HK-2 (cell line): ENCODE results near the gene TIAM1.
A peak's percentile ranks its signal among the peaks of the same experiment; 100 is the strongest.

Experiments used
- DNase-seq: peaks from one replicate; pipeline ENCODE4 v3.0.0-alpha.2; 2018; ENCODE audit not compliant: unreplicated experiment

TIAM1 gene

GRCh38 chr21:31201548-31201947, 142.5 kb downstream of the TIAM1 start:
- no peak for DNase-seq

- DNase-seq: no peak
These were observed 142.9 kb downstream of the TIAM1 start for GRCh38 chr21:31201144-31201543.

- DNase-seq: no peak
These were observed 145.5 kb downstream of the TIAM1 start for GRCh38 chr21:31198575-31198974.

GRCh38 chr21:31196724-31197123, 147.3 kb downstream of the TIAM1 start:
- DNase-seq: no peak

- DNase-seq: no peak
These were observed 148.6 kb downstream of the TIAM1 start for GRCh38 chr21:31195334-31196015.

- DNase-seq: no peak
These were observed 149.4 kb downstream of the TIAM1 start for GRCh38 chr21:31194510-31195293.

GRCh38 chr21:31193761-31194160, 150.3 kb downstream of the TIAM1 start:
- no peak for DNase-seq

- no peak for DNase-seq
These were observed 152.5 kb downstream of the TIAM1 start for GRCh38 chr21:31191553-31191952.

- no peak for DNase-seq
These were observed 153.5 kb downstream of the TIAM1 start for GRCh38 chr21:31190516-31190915.

GRCh38 chr21:31187499-31187898, 156.6 kb downstream of the TIAM1 start:
- DNase-seq: no peak

GRCh38 chr21:31186916-31187315, 157.1 kb downstream of the TIAM1 start:
- DNase-seq: no peak

GRCh38 chr21:31185663-31186062, 158.4 kb downstream of the TIAM1 start:
- DNase-seq: no peak

- DNase-seq: no peak
These were observed 159.2 kb downstream of the TIAM1 start for GRCh38 chr21:31184876-31185275.

- no peak for DNase-seq
These were observed 159.6 kb downstream of the TIAM1 start for GRCh38 chr21:31184459-31184858.

- no peak for DNase-seq
These were observed 161.6 kb downstream of the TIAM1 start for GRCh38 chr21:31182231-31183140.

GRCh38 chr21:31181082-31181750, 162.8 kb downstream of the TIAM1 start:
- no peak for DNase-seq

- DNase-seq: no peak
These were observed 163.6 kb downstream of the TIAM1 start for GRCh38 chr21:31180256-31181081.

GRCh38 chr21:31176725-31177124, 167.3 kb downstream of the TIAM1 start:
- peak; percentile 13 for DNase-seq

- DNase-seq: no peak
These were observed 167.9 kb downstream of the TIAM1 start for GRCh38 chr21:31176080-31176551.

GRCh38 chr21:31173881-31174555, 170.0 kb downstream of the TIAM1 start:
- DNase-seq: no peak
